GM12873 (cell line): ENCODE results near the gene SDHC.

ENCODE experiments used
- TF ChIP-seq, protein P1 (sequence below): IDR thresholded peaks from 2 replicates; pipeline ENCODE4 v1.5.1; 2012; ENCODE audit warnings: low read depth, mild to moderate bottlenecking, moderate library complexity, low read length, control low read depth; ENCODE audit not compliant: insufficient read depth; ENCODE audit errors: missing control alignments

SDHC gene

DNA sequence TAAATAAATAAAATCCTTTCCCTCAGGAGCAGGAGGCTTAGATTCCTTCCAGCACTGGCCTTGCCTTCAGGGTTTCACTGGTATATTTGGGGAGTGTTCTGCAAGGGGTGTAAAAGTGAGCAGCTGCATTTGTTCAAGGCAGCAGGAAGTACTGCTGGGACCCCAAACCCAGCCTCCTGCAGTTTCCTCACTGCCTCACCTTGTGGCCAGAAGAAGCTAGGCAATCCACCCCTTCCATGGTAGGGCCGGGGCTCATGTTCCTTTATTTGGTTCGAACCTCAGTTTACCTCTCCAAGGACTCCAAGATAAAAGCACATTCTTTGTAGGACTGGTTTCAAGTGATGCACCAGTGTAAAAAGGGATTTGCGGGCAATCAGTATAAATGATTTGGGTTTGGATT is 74.5 kb downstream of the SDHC start:
- TF ChIP-seq, protein P1, sequence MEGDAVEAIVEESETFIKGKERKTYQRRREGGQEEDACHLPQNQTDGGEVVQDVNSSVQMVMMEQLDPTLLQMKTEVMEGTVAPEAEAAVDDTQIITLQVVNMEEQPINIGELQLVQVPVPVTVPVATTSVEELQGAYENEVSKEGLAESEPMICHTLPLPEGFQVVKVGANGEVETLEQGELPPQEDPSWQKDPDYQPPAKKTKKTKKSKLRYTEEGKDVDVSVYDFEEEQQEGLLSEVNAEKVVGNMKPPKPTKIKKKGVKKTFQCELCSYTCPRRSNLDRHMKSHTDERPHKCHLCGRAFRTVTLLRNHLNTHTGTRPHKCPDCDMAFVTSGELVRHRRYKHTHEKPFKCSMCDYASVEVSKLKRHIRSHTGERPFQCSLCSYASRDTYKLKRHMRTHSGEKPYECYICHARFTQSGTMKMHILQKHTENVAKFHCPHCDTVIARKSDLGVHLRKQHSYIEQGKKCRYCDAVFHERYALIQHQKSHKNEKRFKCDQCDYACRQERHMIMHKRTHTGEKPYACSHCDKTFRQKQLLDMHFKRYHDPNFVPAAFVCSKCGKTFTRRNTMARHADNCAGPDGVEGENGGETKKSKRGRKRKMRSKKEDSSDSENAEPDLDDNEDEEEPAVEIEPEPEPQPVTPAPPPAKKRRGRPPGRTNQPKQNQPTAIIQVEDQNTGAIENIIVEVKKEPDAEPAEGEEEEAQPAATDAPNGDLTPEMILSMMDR = no peak

GRCh38 chr1:161389691-161390558 is 75.7 kb downstream of the SDHC start:
- TF ChIP-seq, protein P1 = no peak

DNA sequence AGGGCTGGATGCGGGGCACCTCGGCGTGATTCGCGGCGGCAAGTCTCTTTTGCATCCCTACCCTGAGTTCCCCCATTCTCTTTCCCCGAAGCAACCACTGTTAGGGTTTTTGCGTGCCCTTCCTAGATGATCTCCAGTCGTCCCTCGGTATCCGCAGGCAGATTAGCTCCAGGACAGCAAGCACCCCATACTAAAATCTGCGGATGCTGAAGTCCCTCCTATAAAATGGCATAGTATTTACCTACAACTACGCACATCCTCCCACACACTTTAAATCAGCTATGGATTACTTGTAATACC is 76.3 kb downstream of the SDHC start:
- TF ChIP-seq, protein P1 = no peak

DNA sequence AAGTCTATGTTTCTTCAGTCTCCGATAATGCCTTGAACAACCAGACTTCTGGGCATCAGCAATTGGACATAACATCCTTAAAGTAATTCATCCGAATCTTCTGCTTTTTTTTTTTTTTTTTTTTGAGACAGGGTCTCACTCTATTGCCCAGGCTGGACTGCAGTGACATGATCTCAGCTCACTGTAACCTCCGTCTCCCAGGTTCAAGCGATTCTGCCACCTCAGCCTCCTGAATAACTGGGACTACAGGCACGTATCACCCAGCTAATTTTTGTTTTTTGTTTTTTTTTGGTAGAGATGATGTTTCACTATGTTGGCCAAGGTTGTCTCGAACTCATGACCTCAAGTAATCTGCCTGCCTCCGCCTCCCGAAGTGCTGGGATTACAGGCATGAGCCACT is 77.4 kb downstream of the SDHC start:
- TF ChIP-seq, protein P1 = no peak

GRCh38 chr1:161393151-161393550 is 79.0 kb downstream of the SDHC start:
- TF ChIP-seq, protein P1 = no peak

- TF ChIP-seq, protein P1 = no peak
Measured at GRCh38 chr1:161398900-161399256, 84.7 kb downstream of the SDHC start.

GRCh38 chr1:161399257-161399998 is 85.2 kb downstream of the SDHC start:
- TF ChIP-seq, protein P1 = peak; percentile 75
